ENCODE results near the gene ITIH6.
A peak's percentile ranks its signal among the peaks of the same experiment; 100 is the strongest.

Gene ITIH6

GRCh38 chrX:54808109-54808604, 10.1 kb upstream of the ITIH6 start:
- no peaks in the 10 kb centered on the region for H3F3A ChIP-seq (ENCODE audit: insufficient read depth, low read length)
- peak overlapping the region; percentile 88 for H3K4me3 ChIP-seq (ENCODE audit: low read depth, low read length, poor library complexity, severe bottlenecking)
- H3K27me3 ChIP-seq (ENCODE audit: insufficient read depth, low read length): no peaks in the 10 kb centered on the region
- no peak for TF ChIP-seq CTCF (IDR thresholded peaks at IDR 0.05; ENCODE audit: low read length)
- no peaks in the 10 kb centered on the region for H3K9me2 ChIP-seq (ENCODE audit: low read depth, low read length)
- H3K4me1 ChIP-seq (ENCODE audit: insufficient read depth, low read length, severe bottlenecking): peaks cover 17% of the 10 kb centered on the region
- no peaks in the 10 kb centered on the region for H4K20me1 ChIP-seq (ENCODE audit: insufficient read depth, low read length)
- peak overlapping the region; percentile 72 for H3K9ac ChIP-seq (ENCODE audit: low read length)
- peak overlapping the region; percentile 30 for H3K27ac ChIP-seq (ENCODE audit: low read depth, low read length, poor library complexity, severe bottlenecking)
- H3K9me3 ChIP-seq (ENCODE audit: low read length): no peaks in the 10 kb centered on the region
- H3K79me2 ChIP-seq (ENCODE audit: insufficient read depth, low read length): no peaks in the 10 kb centered on the region
- H3K4me2 ChIP-seq (ENCODE audit: low read length): peak overlapping the region; percentile 79
- no peaks in the 10 kb centered on the region for H3K36me3 ChIP-seq (ENCODE audit: insufficient read depth, low read length)
- no peak overlapping the region for H2AFZ ChIP-seq (ENCODE audit: low read length)

- H3K9me3 ChIP-seq (ENCODE audit: low read length): no peaks in the 10 kb centered on the region
Observed at GRCh38 chrX:54807524-54808108, 9.6 kb upstream of the ITIH6 start, which contains the start of gene MAGED2. Gene MAGED2 (plus strand): TSS chrX:54807745. CDS start chrX:54809332, 1,587 bp downstream.

GRCh38 chrX:54799046-54799445, 991 bp upstream of the ITIH6 start:
- no peaks in the 10 kb centered on the region for H3K9me3 ChIP-seq (ENCODE audit: low read length)
- TF ChIP-seq EZH2 (IDR thresholded peaks at IDR 0.05; ENCODE audit: borderline replicate concordance, low read length) (no peak), CTCF (IDR thresholded peaks at IDR 0.05; ENCODE audit: low read length) (no peak)

More at GRCh38 chrX:54807524-54808108, 9.6 kb upstream of the ITIH6 start, which contains the start of gene MAGED2:
- H3K4me1 ChIP-seq (ENCODE audit: insufficient read depth, low read length, severe bottlenecking): peaks cover 17% of the 10 kb centered on the region
- H3K4me2 ChIP-seq (ENCODE audit: low read length): peak within 1 kb of the TSS; percentile 79
- TF ChIP-seq EZH2 (IDR thresholded peaks at IDR 0.05; ENCODE audit: borderline replicate concordance, low read length) (no peak), CTCF (IDR thresholded peaks at IDR 0.05; ENCODE audit: low read length) (no peak)
- H3K27me3 ChIP-seq (ENCODE audit: insufficient read depth, low read length): no peaks in the 10 kb centered on the region
- H3K36me3 ChIP-seq (ENCODE audit: insufficient read depth, low read length): no peaks in the 10 kb centered on the region
- H2AFZ ChIP-seq (ENCODE audit: low read length): no peak within 1 kb of the TSS
- no peaks in the 10 kb centered on the region for H4K20me1 ChIP-seq (ENCODE audit: insufficient read depth, low read length)
- H3F3A ChIP-seq (ENCODE audit: insufficient read depth, low read length): no peaks in the 10 kb centered on the region
- peak within 1 kb of the TSS; percentile 88 for H3K4me3 ChIP-seq (ENCODE audit: low read depth, low read length, poor library complexity, severe bottlenecking)
- no peaks in the 10 kb centered on the region for H3K9me2 ChIP-seq (ENCODE audit: low read depth, low read length)
- peak within 1 kb of the TSS; percentile 30 for H3K27ac ChIP-seq (ENCODE audit: low read depth, low read length, poor library complexity, severe bottlenecking)
- H3K79me2 ChIP-seq (ENCODE audit: insufficient read depth, low read length): no peaks in the 10 kb centered on the region
- H3K9ac ChIP-seq (ENCODE audit: low read length): peak within 1 kb of the TSS; percentile 72

More at GRCh38 chrX:54799046-54799445, 991 bp upstream of the ITIH6 start:
- H3K4me1 ChIP-seq (ENCODE audit: insufficient read depth, low read length, severe bottlenecking): no peaks in the 10 kb centered on the region
- no peak overlapping the region for H3K27ac ChIP-seq (ENCODE audit: low read depth, low read length, poor library complexity, severe bottlenecking)
- no peaks in the 10 kb centered on the region for H3K9me2 ChIP-seq (ENCODE audit: low read depth, low read length)
- H3K9ac ChIP-seq (ENCODE audit: low read length): no peak overlapping the region
- no peaks in the 10 kb centered on the region for H3K79me2 ChIP-seq (ENCODE audit: insufficient read depth, low read length)
- no peaks in the 10 kb centered on the region for H3K27me3 ChIP-seq (ENCODE audit: insufficient read depth, low read length)
- H4K20me1 ChIP-seq (ENCODE audit: insufficient read depth, low read length): no peaks in the 10 kb centered on the region
- no peak overlapping the region for H3K4me3 ChIP-seq (ENCODE audit: low read depth, low read length, poor library complexity, severe bottlenecking)
- no peaks in the 10 kb centered on the region for H3F3A ChIP-seq (ENCODE audit: insufficient read depth, low read length)
- H3K36me3 ChIP-seq (ENCODE audit: insufficient read depth, low read length): no peaks in the 10 kb centered on the region
- H3K4me2 ChIP-seq (ENCODE audit: low read length): no peak overlapping the region
- H2AFZ ChIP-seq (ENCODE audit: low read length): no peak overlapping the region

All from OCI-LY1 (cell line).